SK-N-SH treated with all-trans-retinoic acid at 6 μM for 48 hours (cell line): ENCODE data around the gene CCDC171.

Experiments used
- BACH2 ChIP-seq: fragments of 250-450 bp; sonication (Bioruptor Pico); IDR thresholded peaks from 2 replicates; pipeline ENCODE4 v1.9.0; 2021; ENCODE audit warnings: mild to moderate bottlenecking, borderline replicate concordance
- OSR1 ChIP-seq: fragments of 250-450 bp; sonication (Bioruptor Pico); IDR thresholded peaks from 2 replicates; pipeline ENCODE4 v1.8.0; 2022; ENCODE audit warnings: moderate library complexity, mild to moderate bottlenecking, inconsistent platforms
- PATZ1 ChIP-seq: fragments of 250-450 bp; sonication (Bioruptor Pico); IDR thresholded peaks from 2 replicates; pipeline ENCODE4 v1.8.0; 2020; ENCODE audit warnings: mild to moderate bottlenecking, moderate library complexity, borderline replicate concordance
- POU6F1 ChIP-seq: fragments of 250-450 bp; sonication (Bioruptor Pico); IDR thresholded peaks from 2 replicates; pipeline ENCODE4 v1.8.0; 2021; ENCODE audit warnings: low read depth, mild to moderate bottlenecking, moderate library complexity, borderline replicate concordance
- TCF4 ChIP-seq: fragments of 250-450 bp; sonication (Bioruptor Pico); IDR thresholded peaks from 2 replicates; pipeline ENCODE4 v1.8.0; 2021; ENCODE audit warnings: mild to moderate bottlenecking, moderate library complexity, borderline replicate concordance
- TOX ChIP-seq: fragments of 250-450 bp; sonication (Bioruptor Pico); IDR thresholded peaks from 2 replicates; pipeline ENCODE4 v1.8.0; 2021; ENCODE audit warnings: mild to moderate bottlenecking, moderate library complexity, borderline replicate concordance
- TSHZ2 ChIP-seq: fragments of 250-450 bp; sonication (Bioruptor Pico); IDR thresholded peaks from 2 replicates; pipeline ENCODE4 v1.5.0; 2020; ENCODE audit warnings: mild to moderate bottlenecking, moderate library complexity
- ZFP3 ChIP-seq: fragments of 250-450 bp; sonication (Bioruptor Pico); IDR thresholded peaks from 2 replicates; pipeline ENCODE4 v1.5.0; 2020; ENCODE audit warnings: mild to moderate bottlenecking, moderate library complexity
- ZFP30 ChIP-seq: fragments of 450-650 bp; formaldehyde crosslinking; IDR thresholded peaks from 2 replicates; pipeline ENCODE4 v1.5.0; 2022; ENCODE audit warnings: mild to moderate bottlenecking, moderate library complexity

GRCh38 chr9:16023446-16023845 lies 470.6 kb downstream of the CCDC171 start:
- no peak for TF ChIP-seq BACH2 (CRISPR knock-in tag)
- no peak for TF ChIP-seq TOX (CRISPR knock-in tag)
- TF ChIP-seq PATZ1 (CRISPR knock-in tag), result no peak
- no peak for TF ChIP-seq TSHZ2 (CRISPR knock-in tag)
- TF ChIP-seq OSR1, result no peak
- no peak for TF ChIP-seq POU6F1
- no peak for TF ChIP-seq ZFP3 (CRISPR knock-in tag)
- TF ChIP-seq TCF4, result no peak
- TF ChIP-seq ZFP30 (CRISPR knock-in tag), result no peak
